ENCODE data around the gene RASA3. TPM values are rescaled to one million over a fixed set of nuclear protein-coding genes. Genes with fewer than 3 reads are reported as not detected.
A peak's percentile ranks its signal among the peaks of the same experiment; 100 is the strongest.

Gene RASA3
- total and polyA plus RNA-seq, 2 of the 4 experiments (the other 2 are of a cell fraction): 21.0 to 31.4 TPM

DNA sequence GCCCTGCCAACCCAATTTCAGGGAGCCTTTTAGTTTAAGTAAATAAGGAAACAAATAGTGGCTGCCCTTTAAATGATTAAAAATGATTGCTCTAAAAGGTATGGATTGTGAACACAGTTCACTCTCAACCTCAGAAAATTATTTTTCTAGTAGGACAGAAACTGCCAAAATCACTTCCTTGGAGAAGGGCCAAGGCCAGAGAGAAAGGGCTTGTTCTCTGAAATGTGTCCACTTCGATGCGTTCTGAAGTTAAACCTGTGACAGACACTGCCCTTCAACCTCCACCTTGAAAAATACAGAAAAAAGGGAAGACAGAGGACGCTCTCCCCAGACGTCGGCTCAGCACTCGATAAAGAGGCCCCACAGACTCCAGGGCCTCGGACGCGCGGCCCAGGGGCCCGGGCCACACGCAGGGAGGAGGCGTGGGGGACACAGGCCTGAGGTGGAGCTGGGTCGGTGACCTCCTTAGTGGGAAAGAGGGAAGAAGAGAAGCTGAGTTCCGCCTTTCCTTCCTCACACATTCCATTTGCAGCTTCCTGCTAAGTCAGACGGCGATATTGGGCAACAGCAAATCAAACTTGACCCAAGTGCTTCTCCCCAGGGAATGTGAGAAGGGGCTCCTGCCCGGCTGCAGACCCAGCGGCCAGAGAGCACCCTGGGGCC lies 63.6 kb downstream of the RASA3 start:
- H2BK5ac ChIP-seq (ENCODE audit: low read depth, low read length, poor library complexity, severe bottlenecking): peak overlapping the region; percentile 53
- H3K9me3 ChIP-seq (ENCODE audit: control insufficient read depth, insufficient read depth, low read length): no peaks in the 10 kb centered on the region
- no peak overlapping the region for H3K4me3 ChIP-seq (ENCODE audit: insufficient read depth, low read depth, low read length)
- TF ChIP-seq CEBPB (IDR thresholded peaks at IDR 0.05; ENCODE audit: low read depth, low read length): peak; percentile 96
- TF ChIP-seq, protein P1, sequence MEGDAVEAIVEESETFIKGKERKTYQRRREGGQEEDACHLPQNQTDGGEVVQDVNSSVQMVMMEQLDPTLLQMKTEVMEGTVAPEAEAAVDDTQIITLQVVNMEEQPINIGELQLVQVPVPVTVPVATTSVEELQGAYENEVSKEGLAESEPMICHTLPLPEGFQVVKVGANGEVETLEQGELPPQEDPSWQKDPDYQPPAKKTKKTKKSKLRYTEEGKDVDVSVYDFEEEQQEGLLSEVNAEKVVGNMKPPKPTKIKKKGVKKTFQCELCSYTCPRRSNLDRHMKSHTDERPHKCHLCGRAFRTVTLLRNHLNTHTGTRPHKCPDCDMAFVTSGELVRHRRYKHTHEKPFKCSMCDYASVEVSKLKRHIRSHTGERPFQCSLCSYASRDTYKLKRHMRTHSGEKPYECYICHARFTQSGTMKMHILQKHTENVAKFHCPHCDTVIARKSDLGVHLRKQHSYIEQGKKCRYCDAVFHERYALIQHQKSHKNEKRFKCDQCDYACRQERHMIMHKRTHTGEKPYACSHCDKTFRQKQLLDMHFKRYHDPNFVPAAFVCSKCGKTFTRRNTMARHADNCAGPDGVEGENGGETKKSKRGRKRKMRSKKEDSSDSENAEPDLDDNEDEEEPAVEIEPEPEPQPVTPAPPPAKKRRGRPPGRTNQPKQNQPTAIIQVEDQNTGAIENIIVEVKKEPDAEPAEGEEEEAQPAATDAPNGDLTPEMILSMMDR (conservative IDR thresholded peaks at IDR 0.05; ENCODE audit: low read depth, low read length): no peak
- CTCF ChIA-PET: no interaction called here
- H3K23ac ChIP-seq (ENCODE audit: low read depth, low read length): peak overlapping the region; percentile 88
- peak; percentile 77 for DNase-seq
- H3K27ac ChIP-seq (ENCODE audit: insufficient read depth, low read length): peak overlapping the region; percentile 98
- peaks cover 23 to 73% of the 10 kb centered on the region in 2 experiments for H3K79me1 ChIP-seq (ENCODE audit: low read depth in 1 of 2, low read length in 2 of 2)
- peak overlapping the region; percentile 88 for H4K91ac ChIP-seq (ENCODE audit: insufficient read depth, low read depth, low read length)
- peak overlapping the region; percentile 69 for H4K5ac ChIP-seq (ENCODE audit: low read depth, low read length)
- peak overlapping the region; percentile 88; the same call in 2 of the 3 replicates for H2BK15ac ChIP-seq (ENCODE audit: low read depth, low read length)
- intact Hi-C loops (cut with micrococcal nuclease): no loop called here
- H3K9me1 ChIP-seq (ENCODE audit: insufficient read depth, low read length): peaks cover 12% of the 10 kb centered on the region
- no peak for ATAC-seq (ENCODE audit: low read depth)
- peak overlapping the region; percentile 28 for H3K4me2 ChIP-seq (ENCODE audit: low read depth, low read length)
- dilution Hi-C loops (cut with HindIII; ENCODE audit: low sequenced_read_pairs, unreplicated experiment): no loop called here
- H2BK20ac ChIP-seq (ENCODE audit: low read depth, low read length): peak overlapping the region; percentile 75
- peak overlapping the region; percentile 21 to 85 for H4K8ac ChIP-seq (ENCODE audit: low read depth in 2 of 2, low read length in 2 of 2)
- no TSS peak for BruUV-seq (replicated peaks)
- H3K4ac ChIP-seq (ENCODE audit: low read depth, low read length): peak overlapping the region; percentile 78
- in situ Hi-C loops (cut with MboI; ENCODE audit: low sequenced_read_pairs): loop anchor here (5.0 kb wide), 1 partner anchor 64 kb away; the partner anchor contains the start of gene RASA3
- 20% methylated on average over 1 of the region's 19 CpGs; no CpG with 5 or more reads in 1 of the 2 experiments for WGBS, 2 experiments (ENCODE audit: extremely low coverage in 2 of 2, insufficient read length in 1 of 2)
- peaks cover 25% of the 10 kb centered on the region for H3K36me3 ChIP-seq (ENCODE audit: control insufficient read depth, insufficient read depth, low read length)
- peak overlapping the region; percentile 57 for H3K9ac ChIP-seq (ENCODE audit: low read depth, low read length)
- peak overlapping the region; percentile 73 for H3K18ac ChIP-seq (ENCODE audit: low read depth, low read length)
- no peaks in the 10 kb centered on the region for H3K27me3 ChIP-seq (ENCODE audit: control insufficient read depth, insufficient read depth, low read length)
- no peak overlapping the region; the same call in none of the 2 replicates for H3K56ac ChIP-seq (ENCODE audit: extremely low read depth, insufficient read depth, low read length)
- peak overlapping the region; percentile 89 for H3K14ac ChIP-seq (replicated peaks; ENCODE audit: low read depth, low read length)
- H3K4me1 ChIP-seq (ENCODE audit: control insufficient read depth, insufficient read depth, low read length): peaks cover 47% of the 10 kb centered on the region
- POLR2A ChIA-PET (ENCODE audit: unreplicated experiment): no interaction called here
- H2AK5ac ChIP-seq (ENCODE audit: low read depth, low read length): peak overlapping the region; percentile 88
- peak overlapping the region; percentile 84 for H2BK120ac ChIP-seq (ENCODE audit: low read depth, low read length)
- H2AK9ac ChIP-seq (replicated peaks; ENCODE audit: low read depth, low read length, poor library complexity): peak overlapping the region; percentile 88
- H4K20me1 ChIP-seq (ENCODE audit: insufficient read depth, low read length): peaks cover 22% of the 10 kb centered on the region
- H2AFZ ChIP-seq (replicated peaks; ENCODE audit: low read length, poor library complexity): peak overlapping the region; percentile 66

Data from IMR-90 (cell line).